GM19351 (cell line): ENCODE data around the gene RPS16.

Source experiments
- ATAC-seq: cut with Tn5 transposase; IDR thresholded peaks from one replicate; pipeline ENCODE4 v1.9.1; 2021; ENCODE audit warnings: mild to moderate bottlenecking, moderate library complexity; ENCODE audit not compliant: unreplicated experiment

Gene RPS16

DNA sequence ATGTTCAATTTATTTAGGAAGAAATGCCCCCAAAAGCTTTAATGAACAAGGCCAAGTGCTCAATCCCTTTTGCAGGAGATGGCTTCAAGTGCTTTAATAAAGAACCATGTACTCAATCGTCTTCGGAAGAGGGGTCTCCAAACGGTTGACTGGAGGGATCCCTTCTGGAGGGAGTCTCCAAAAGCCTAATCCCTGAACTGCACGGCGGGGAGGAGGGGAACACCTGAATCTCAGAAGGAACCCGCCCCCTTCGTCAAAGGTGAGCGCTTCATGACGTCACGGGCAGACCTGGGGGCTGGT lies 45.3 kb downstream of the RPS16 start:
- no peak for ATAC-seq

DNA sequence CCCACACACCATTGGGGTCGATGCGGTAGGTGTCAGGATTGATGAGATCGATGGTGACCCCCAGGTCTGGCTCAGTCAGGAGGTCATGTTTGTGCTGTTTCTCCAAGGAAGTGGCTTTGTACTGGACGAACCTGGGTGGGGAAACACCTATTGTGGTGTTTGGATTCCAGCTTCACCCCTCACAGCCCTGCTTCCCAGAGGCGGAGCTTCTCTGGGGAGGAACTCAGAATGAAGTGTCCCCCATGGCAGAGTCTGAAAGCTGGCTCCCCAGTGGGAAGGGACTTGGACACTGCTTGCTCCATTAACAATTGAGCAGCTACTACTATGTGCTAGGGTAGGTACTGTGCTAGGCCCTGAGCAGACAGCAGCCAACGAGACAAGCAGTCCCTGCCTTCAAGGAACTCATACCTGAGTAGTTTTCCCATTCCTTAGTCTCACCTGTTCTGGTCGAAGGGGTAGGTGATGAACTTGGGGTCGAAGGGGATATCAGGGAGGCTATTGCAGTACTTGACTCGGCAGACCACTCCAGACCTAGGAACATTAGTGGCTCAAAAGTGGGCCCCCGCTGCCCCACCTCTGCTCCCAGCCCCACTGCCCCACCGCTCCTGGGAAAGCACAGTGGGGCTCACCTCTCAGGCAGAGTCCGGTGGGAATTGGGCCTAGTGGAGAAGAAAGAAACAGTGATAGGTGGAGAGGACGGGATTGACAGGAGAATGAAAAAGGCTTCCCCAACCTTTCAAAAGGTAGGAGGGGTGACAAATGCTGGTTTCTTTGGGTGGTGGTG lies 45.9 kb downstream of the RPS16 start:
- no peak for ATAC-seq

- ATAC-seq = no peak
These were observed 47.1 kb downstream of the RPS16 start for GRCh38 chr19:39388657-39389056.

- ATAC-seq = no peak
These were observed 49.2 kb downstream of the RPS16 start for GRCh38 chr19:39386557-39386956.

- no peak for ATAC-seq
These were observed 49.9 kb downstream of the RPS16 start for GRCh38 chr19:39385629-39386411.

DNA sequence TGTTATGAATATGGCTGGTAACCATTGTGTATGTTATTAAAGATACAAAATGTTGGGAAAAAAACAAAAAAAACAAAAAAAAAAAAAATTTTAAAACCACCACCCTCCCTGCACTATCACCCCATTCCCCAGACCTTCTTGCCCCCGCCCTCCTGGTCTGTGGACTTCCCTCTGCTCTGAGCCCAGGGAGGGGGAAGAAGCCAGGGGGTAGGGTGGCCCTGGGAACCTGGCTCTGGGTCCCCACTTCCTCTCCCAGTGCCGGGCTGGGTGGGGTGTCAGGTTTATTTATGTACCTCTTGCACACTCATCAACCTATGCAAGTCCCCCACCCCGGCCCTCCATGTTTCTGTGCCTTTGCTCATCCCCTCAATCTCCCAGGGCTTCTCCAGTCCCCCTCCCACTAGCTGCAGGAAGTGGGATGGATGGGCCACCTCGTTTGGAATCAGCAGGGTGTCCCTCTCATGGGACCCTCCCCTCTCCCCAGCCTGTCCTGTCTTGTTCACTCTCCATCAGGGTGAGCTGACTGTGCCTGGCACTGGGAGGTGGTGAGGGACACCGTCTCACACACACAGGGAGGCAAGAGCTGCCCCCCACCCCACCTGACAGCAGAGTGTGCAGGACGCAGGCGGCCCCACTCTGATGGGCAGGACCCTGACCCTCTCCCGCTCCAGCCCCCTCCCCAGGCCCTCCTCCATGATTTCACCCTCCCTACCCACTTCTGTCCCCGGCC lies 50.7 kb downstream of the RPS16 start:
- no peak for ATAC-seq
